ENCODE data around the gene POLK.
"Not testable (repeated sequence)": the region's sequence is repeated elsewhere in the genome, so short reads cannot be mapped to it uniquely, and the experiment has no call there.

POLK gene

GRCh38 chr5:75526070-75526469 is 14.4 kb downstream of the POLK start:
- no peak for TF ChIP-seq CTCF (IDR thresholded peaks at IDR 0.05; ENCODE audit: low read depth, low read length)
- H3K4me3 ChIP-seq (ENCODE audit: low read depth, low read length): no peak overlapping the region
- no peak for DNase-seq (ENCODE audit: low read depth, low spot score)
- in situ Hi-C loops (cut with HindIII; ENCODE audit: low sequenced_read_pairs): no loop called here

- no peak overlapping the region for H3K4me3 ChIP-seq (ENCODE audit: low read depth, low read length)
- no peak for TF ChIP-seq CTCF (IDR thresholded peaks at IDR 0.05; ENCODE audit: low read depth, low read length)
- DNase-seq (ENCODE audit: low read depth, low spot score): no peak
- in situ Hi-C loops (cut with HindIII; ENCODE audit: low sequenced_read_pairs): no loop called here
These were observed 17.5 kb downstream of the POLK start for GRCh38 chr5:75529185-75529584.

GRCh38 chr5:75532190-75532589 is 20.5 kb downstream of the POLK start:
- no peak overlapping the region for H3K4me3 ChIP-seq (ENCODE audit: low read depth, low read length)
- in situ Hi-C loops (cut with HindIII; ENCODE audit: low sequenced_read_pairs): no loop called here
- TF ChIP-seq CTCF (IDR thresholded peaks at IDR 0.05; ENCODE audit: low read depth, low read length): no peak
- no peak for DNase-seq (ENCODE audit: low read depth, low spot score)

- in situ Hi-C loops (cut with HindIII; ENCODE audit: low sequenced_read_pairs); H3K4me3 ChIP-seq (ENCODE audit: low read depth, low read length): not testable (repeated sequence)
- DNase-seq (ENCODE audit: low read depth, low spot score): peak; percentile 57
These were observed 22.0 kb downstream of the POLK start for GRCh38 chr5:75533716-75534115.

- in situ Hi-C loops (cut with HindIII; ENCODE audit: low sequenced_read_pairs): no loop called here
- H3K4me3 ChIP-seq (ENCODE audit: low read depth, low read length): no peak overlapping the region
- no peak for DNase-seq (ENCODE audit: low read depth, low spot score)
- TF ChIP-seq CTCF (IDR thresholded peaks at IDR 0.05; ENCODE audit: low read depth, low read length): no peak
These were observed 23.0 kb downstream of the POLK start for GRCh38 chr5:75534734-75535133.

- DNase-seq (ENCODE audit: low read depth, low spot score): no peak
- H3K4me3 ChIP-seq (ENCODE audit: low read depth, low read length): no peak overlapping the region
- no peak for TF ChIP-seq CTCF (IDR thresholded peaks at IDR 0.05; ENCODE audit: low read depth, low read length)
- in situ Hi-C loops (cut with HindIII; ENCODE audit: low sequenced_read_pairs): no loop called here
These were observed 24.5 kb downstream of the POLK start for GRCh38 chr5:75536147-75536546.

- no peak for TF ChIP-seq CTCF (IDR thresholded peaks at IDR 0.05; ENCODE audit: low read depth, low read length)
- no peak for DNase-seq (ENCODE audit: low read depth, low spot score)
- H3K4me3 ChIP-seq (ENCODE audit: low read depth, low read length): no peak overlapping the region
- in situ Hi-C loops (cut with HindIII; ENCODE audit: low sequenced_read_pairs): no loop called here
These were observed 25.1 kb downstream of the POLK start for GRCh38 chr5:75536694-75537360.

Measured in astrocyte of the spinal cord (primary cell).